ENCODE results near the gene VPS18. TPM values are rescaled to one million over a fixed set of nuclear protein-coding genes. Genes with fewer than 3 reads are reported as not detected.
"Not testable (repeated sequence)": the region's sequence is repeated elsewhere in the genome, so short reads cannot be mapped to it uniquely, and the experiment has no call there.

Gene VPS18
- total RNA-seq, 3 donors from 2014 or later = 15.9 to 16.7 (median 16.4) TPM

GRCh38 chr15:40857601-40858341 lies 36.5 kb upstream of the VPS18 start:
- Mint-ChIP-seq H3K36me3 (ENCODE audit: insufficient read depth) (peaks cover 2% of the 10 kb centered on the region), H3K27me3 (ENCODE audit: low read depth) (peaks cover 1% of the 10 kb centered on the region), H3K4me1 (ENCODE audit: low read depth) (peaks cover 9% of the 10 kb centered on the region), H3K9me3 (no peaks in the 10 kb centered on the region), H3K4me3 (no peak overlapping the region)
- ATAC-seq (peak; percentile 89), DNase-seq (peak; percentile 77)

- Mint-ChIP-seq H3K36me3 (ENCODE audit: insufficient read depth) (peaks cover 2% of the 10 kb centered on the region), H3K4me3 (no peak overlapping the region), H3K9me3 (no peaks in the 10 kb centered on the region), H3K4me1 (ENCODE audit: low read depth) (peaks cover 9% of the 10 kb centered on the region), H3K27me3 (ENCODE audit: low read depth) (peaks cover 1% of the 10 kb centered on the region)
- DNase-seq = no peak
- no peak for ATAC-seq
These were observed 35.5 kb upstream of the VPS18 start for GRCh38 chr15:40858706-40859105.

GRCh38 chr15:40859206-40859851 lies 34.9 kb upstream of the VPS18 start:
- H3K36me3 Mint-ChIP-seq (ENCODE audit: insufficient read depth) = peaks cover 2% of the 10 kb centered on the region
- no peaks in the 10 kb centered on the region for H3K9me3 Mint-ChIP-seq
- peaks cover 9% of the 10 kb centered on the region for H3K4me1 Mint-ChIP-seq (ENCODE audit: low read depth)
- H3K4me3 Mint-ChIP-seq = no peak overlapping the region
- ATAC-seq (peak; percentile 81 to 84), DNase-seq (peak; percentile 81)
- peaks cover 1% of the 10 kb centered on the region for H3K27me3 Mint-ChIP-seq (ENCODE audit: low read depth)

- ATAC-seq; H3K9me3 Mint-ChIP-seq; H3K4me1 Mint-ChIP-seq (ENCODE audit: low read depth); H3K4me3 Mint-ChIP-seq; DNase-seq; H3K36me3 Mint-ChIP-seq (ENCODE audit: insufficient read depth); H3K27me3 Mint-ChIP-seq (ENCODE audit: low read depth): not testable (repeated sequence)
These were observed 33.1 kb upstream of the VPS18 start for GRCh38 chr15:40861147-40861546.

GRCh38 chr15:40863660-40864270 lies 30.5 kb upstream of the VPS18 start:
- Mint-ChIP-seq H3K4me3 (no peak overlapping the region), H3K4me1 (ENCODE audit: low read depth) (peaks cover 7% of the 10 kb centered on the region), H3K27me3 (ENCODE audit: low read depth) (no peaks in the 10 kb centered on the region), H3K36me3 (ENCODE audit: insufficient read depth) (no peaks in the 10 kb centered on the region), H3K9me3 (no peaks in the 10 kb centered on the region)
- ATAC-seq (no peak), DNase-seq (no peak)

- no peak for ATAC-seq
- no peak for DNase-seq
- Mint-ChIP-seq H3K36me3 (ENCODE audit: insufficient read depth) (no peaks in the 10 kb centered on the region), H3K4me1 (ENCODE audit: low read depth) (peaks cover 9% of the 10 kb centered on the region), H3K4me3 (no peak overlapping the region), H3K9me3 (no peaks in the 10 kb centered on the region), H3K27me3 (ENCODE audit: low read depth) (no peaks in the 10 kb centered on the region)
These were observed 27.1 kb upstream of the VPS18 start for GRCh38 chr15:40867199-40867598.

- peaks cover 20% of the 10 kb centered on the region for H3K4me1 Mint-ChIP-seq (ENCODE audit: low read depth)
- no peaks in the 10 kb centered on the region for H3K9me3 Mint-ChIP-seq
These were observed 24.6 kb upstream of the VPS18 start for GRCh38 chr15:40869686-40870085.

GRCh38 chr15:40870716-40871115 lies 23.5 kb upstream of the VPS18 start:
- DNase-seq (no peak), ATAC-seq (no peak)
- Mint-ChIP-seq H3K4me1 (ENCODE audit: low read depth) (peaks cover 20% of the 10 kb centered on the region), H3K9me3 (no peaks in the 10 kb centered on the region), H3K27me3 (ENCODE audit: low read depth) (peaks cover 2% of the 10 kb centered on the region), H3K4me3 (no peak overlapping the region), H3K36me3 (ENCODE audit: insufficient read depth) (no peaks in the 10 kb centered on the region)

More at GRCh38 chr15:40869686-40870085, 24.6 kb upstream of the VPS18 start:
- Mint-ChIP-seq H3K27me3 (ENCODE audit: low read depth) (peaks cover 2% of the 10 kb centered on the region), H3K4me3 (no peak overlapping the region), H3K36me3 (ENCODE audit: insufficient read depth) (no peaks in the 10 kb centered on the region)
- no peak for ATAC-seq
- no peak for DNase-seq

- ATAC-seq (no peak), DNase-seq (peak; percentile 34)
- Mint-ChIP-seq H3K9me3 (no peaks in the 10 kb centered on the region), H3K4me3 (no peak overlapping the region), H3K36me3 (ENCODE audit: insufficient read depth) (no peaks in the 10 kb centered on the region), H3K4me1 (ENCODE audit: low read depth) (peaks cover 20% of the 10 kb centered on the region), H3K27me3 (ENCODE audit: low read depth) (peaks cover 4% of the 10 kb centered on the region)
These were observed 22.3 kb upstream of the VPS18 start for GRCh38 chr15:40871749-40872617.

- peaks cover 4% of the 10 kb centered on the region for H3K27me3 Mint-ChIP-seq (ENCODE audit: low read depth)
- no peak for DNase-seq
- H3K36me3 Mint-ChIP-seq (ENCODE audit: insufficient read depth) = no peaks in the 10 kb centered on the region
- ATAC-seq = no peak
- H3K4me1 Mint-ChIP-seq (ENCODE audit: low read depth) = peaks cover 20% of the 10 kb centered on the region
- peak overlapping the region; percentile 73 for H3K4me3 Mint-ChIP-seq
- no peaks in the 10 kb centered on the region for H3K9me3 Mint-ChIP-seq
These were observed 21.2 kb upstream of the VPS18 start for GRCh38 chr15:40872791-40873693.

GRCh38 chr15:40873694-40874561 lies 20.3 kb upstream of the VPS18 start, which contains the start of gene RHOV:
Gene RHOV, minus strand, starts transcription at chr15:40874234. Its CDS starts 95 bp downstream, at chr15:40874139.
- peaks cover 4% of the 10 kb centered on the region for H3K27me3 Mint-ChIP-seq (ENCODE audit: low read depth)
- H3K9me3 Mint-ChIP-seq = no peaks in the 10 kb centered on the region
- DNase-seq (peak; percentile 38), ATAC-seq (peak; percentile 88 to 89)
- peaks cover 24% of the 10 kb centered on the region for H3K4me1 Mint-ChIP-seq (ENCODE audit: low read depth)
- no peaks in the 10 kb centered on the region for H3K36me3 Mint-ChIP-seq (ENCODE audit: insufficient read depth)
- H3K4me3 Mint-ChIP-seq = peak within 1 kb of the TSS; percentile 73

- DNase-seq (no peak), ATAC-seq (no peak)
- peaks cover 4% of the 10 kb centered on the region for H3K27me3 Mint-ChIP-seq (ENCODE audit: low read depth)
- H3K4me1 Mint-ChIP-seq (ENCODE audit: low read depth) = peaks cover 25% of the 10 kb centered on the region
- no peaks in the 10 kb centered on the region for H3K36me3 Mint-ChIP-seq (ENCODE audit: insufficient read depth)
- no peak overlapping the region for H3K4me3 Mint-ChIP-seq
- H3K9me3 Mint-ChIP-seq = no peaks in the 10 kb centered on the region
These were observed 18.1 kb upstream of the VPS18 start for GRCh38 chr15:40875991-40876730.

Data from activated T-cell treated with anti-CD3 and anti-CD28 coated beads, Interleukin-2, amount 50 U/mL, for 4 hours (primary cell).